H1 (cell line): ENCODE data around the gene MRPL17.

ENCODE experiments used
- BRCA1 ChIP-seq: IDR thresholded peaks from 2 replicates; pipeline ENCODE4 v1.6.1; 2012; ENCODE audit warnings: low read depth, low read length, improper control_type of control experiment
- CHD2 ChIP-seq: IDR thresholded peaks from 2 replicates; pipeline ENCODE4 v1.6.1; 2012; ENCODE audit warnings: low read length, improper control_type of control experiment
- CTCF ChIP-seq, 3 experiments: IDR thresholded peaks; 1 replicate in 2 of 3; 2 replicates in 1 of 3; pipeline versions ENCODE4 v1.5.1 to v1.6.1; 2011; ENCODE audit warnings: low read length in 3 of 3, mild to moderate bottlenecking in 3 of 3, inconsistent platforms in 2 of 3, low read depth in 1 of 3, moderate library complexity in 1 of 3; ENCODE audit not compliant: insufficient read depth in 1 of 3; ENCODE audit errors: control extremely low read depth in 1 of 3
- EP300 ChIP-seq, 2 experiments: IDR thresholded peaks; 1 replicate in 1 of 2; 2 replicates in 1 of 2; pipeline ENCODE4 v1.6.1; 2011 to 2012; ENCODE audit warnings: low read depth in 2 of 2, low read length in 2 of 2, mild to moderate bottlenecking in 2 of 2, borderline replicate concordance in 1 of 2, inconsistent platforms in 1 of 2, moderate library complexity in 1 of 2
- EZH2 ChIP-seq: fragments of 200-600 bp; sonication (generic); IDR thresholded peaks from 2 replicates; pipeline ENCODE4 v1.7.1; 2012; ENCODE audit warnings: low read depth, mild to moderate bottlenecking, moderate library complexity, low read length, inconsistent platforms; ENCODE audit not compliant: severe bottlenecking
- KDM1A ChIP-seq: fragments of 200-600, 300-600 bp; sonication (generic); IDR thresholded peaks from 2 replicates; pipeline ENCODE4 v1.7.1; 2016; ENCODE audit warnings: mild to moderate bottlenecking, low read length, borderline replicate concordance
- MAFK ChIP-seq: IDR thresholded peaks from 2 replicates; pipeline ENCODE4 v1.6.1; 2012; ENCODE audit warnings: low read depth, mild to moderate bottlenecking, improper control_type of control experiment, low read length
- POLR2A ChIP-seq, 2 experiments: IDR thresholded peaks; 1 replicate in 1 of 2; 2 replicates in 1 of 2; pipeline ENCODE4 v1.6.1; 2011; ENCODE audit warnings: low read depth in 2 of 2, low read length in 2 of 2, mild to moderate bottlenecking in 2 of 2; ENCODE audit errors: control extremely low read depth in 1 of 2
- SP1 ChIP-seq: IDR thresholded peaks from 2 replicates; pipeline ENCODE4 v1.6.1; 2011; ENCODE audit warnings: low read depth, low read length

- TF ChIP-seq MAFK: no peak
- no peak for TF ChIP-seq EP300 (IDR thresholded peaks at IDR 0.05; ENCODE audit: borderline replicate concordance in 1 of 2, low read depth in 2 of 2, low read length in 2 of 2)
- TF ChIP-seq POLR2A (IDR thresholded peaks at IDR 0.05; ENCODE audit: control extremely low read depth in 1 of 2, low read depth in 2 of 2, low read length in 2 of 2): no peak
- no peak for TF ChIP-seq CTCF (IDR thresholded peaks at IDR 0.05; ENCODE audit: control extremely low read depth in 1 of 3, insufficient read depth in 1 of 3, low read depth in 1 of 3, low read length in 3 of 3)
- no peak for TF ChIP-seq BRCA1
- no peak for TF ChIP-seq KDM1A
- TF ChIP-seq EZH2: no peak
- TF ChIP-seq SP1: no peak
- no peak for TF ChIP-seq CHD2
These were observed 37.1 kb downstream of the MRPL17 start for GRCh38 chr11:6646071-6646470.
